GM21515 (cell line): ENCODE results near the gene SLC1A2.

ENCODE experiments used
- ATAC-seq: cut with Tn5 transposase; IDR thresholded peaks from one replicate; pipeline ENCODE4 v1.9.1; 2021; ENCODE audit not compliant: unreplicated experiment

Gene SLC1A2

GRCh38 chr11:35419184-35419829 lies at the start of gene SLC1A2:
TSS of gene SLC1A2 (minus strand) at chr11:35419558. CDS start at chr11:35418966, 592 bp downstream.
- no peak for ATAC-seq

DNA sequence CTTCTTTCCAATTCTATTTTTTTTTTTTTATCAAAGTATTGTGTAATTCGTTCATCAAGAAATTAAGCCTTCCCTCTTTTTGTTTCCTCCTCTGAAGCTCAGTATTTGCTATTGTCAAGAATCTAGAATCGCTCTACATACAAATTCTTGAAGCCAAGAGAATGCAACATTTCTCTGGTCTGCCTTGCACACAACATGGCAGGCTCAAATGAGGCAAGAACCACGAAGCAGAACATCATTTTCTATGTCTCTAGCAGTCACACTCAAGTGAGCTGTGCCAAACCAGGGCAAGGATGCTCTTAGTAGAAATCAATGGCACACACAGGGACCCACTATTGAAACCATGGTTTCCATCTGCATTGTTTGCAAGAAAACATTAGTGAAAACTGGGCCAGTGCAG lies 46.7 kb upstream of the SLC1A2 start:
- no peak for ATAC-seq

GRCh38 chr11:35464308-35464707 lies 45.0 kb upstream of the SLC1A2 start:
- ATAC-seq = no peak

DNA sequence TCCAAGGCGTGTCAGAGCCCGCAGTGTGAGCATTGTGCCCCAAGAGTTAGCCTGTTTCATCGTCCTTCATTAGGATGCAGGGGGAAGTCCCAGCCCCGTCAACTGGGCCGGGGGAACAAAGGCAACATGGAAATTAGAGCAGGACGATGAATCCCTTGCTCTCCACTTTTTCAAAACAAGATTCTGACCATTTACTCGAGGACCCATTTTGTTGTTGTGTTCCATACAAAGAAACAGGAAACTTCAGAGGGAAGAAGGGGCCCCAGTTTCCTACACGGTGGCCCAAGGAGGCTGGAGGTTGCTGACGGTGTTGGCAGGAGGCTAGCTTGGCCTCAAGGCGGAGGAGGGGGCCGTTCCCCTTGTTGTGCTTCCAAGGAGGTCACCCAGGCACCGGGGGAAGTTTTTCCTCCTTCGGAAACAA lies 44.0 kb upstream of the SLC1A2 start:
- ATAC-seq = no peak

- ATAC-seq = no peak
These were observed 42.7 kb upstream of the SLC1A2 start for GRCh38 chr11:35461917-35462538.

DNA sequence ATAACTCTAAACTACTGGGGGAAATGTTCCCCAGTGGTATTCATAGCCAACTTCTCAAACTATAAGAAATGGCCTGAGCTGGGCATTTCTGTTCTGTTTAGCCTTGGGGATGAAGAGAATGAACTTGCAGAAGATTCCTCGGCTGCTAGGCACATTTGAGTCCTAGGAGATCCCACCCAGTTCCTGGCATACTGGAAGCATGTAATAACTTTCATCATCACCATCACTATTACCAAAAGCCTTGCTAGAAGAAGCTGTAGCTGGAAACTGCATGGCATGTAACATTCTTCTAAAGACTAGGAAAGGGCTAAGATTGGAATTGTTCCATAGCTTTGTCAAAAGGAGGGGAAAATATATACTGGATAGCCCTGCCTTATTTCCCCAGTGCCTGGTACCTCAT lies 40.1 kb upstream of the SLC1A2 start:
- no peak for ATAC-seq

GRCh38 chr11:35458846-35459245 lies 39.5 kb upstream of the SLC1A2 start:
- no peak for ATAC-seq

- ATAC-seq = no peak
These were observed 35.0 kb upstream of the SLC1A2 start for GRCh38 chr11:35454362-35454761.

DNA sequence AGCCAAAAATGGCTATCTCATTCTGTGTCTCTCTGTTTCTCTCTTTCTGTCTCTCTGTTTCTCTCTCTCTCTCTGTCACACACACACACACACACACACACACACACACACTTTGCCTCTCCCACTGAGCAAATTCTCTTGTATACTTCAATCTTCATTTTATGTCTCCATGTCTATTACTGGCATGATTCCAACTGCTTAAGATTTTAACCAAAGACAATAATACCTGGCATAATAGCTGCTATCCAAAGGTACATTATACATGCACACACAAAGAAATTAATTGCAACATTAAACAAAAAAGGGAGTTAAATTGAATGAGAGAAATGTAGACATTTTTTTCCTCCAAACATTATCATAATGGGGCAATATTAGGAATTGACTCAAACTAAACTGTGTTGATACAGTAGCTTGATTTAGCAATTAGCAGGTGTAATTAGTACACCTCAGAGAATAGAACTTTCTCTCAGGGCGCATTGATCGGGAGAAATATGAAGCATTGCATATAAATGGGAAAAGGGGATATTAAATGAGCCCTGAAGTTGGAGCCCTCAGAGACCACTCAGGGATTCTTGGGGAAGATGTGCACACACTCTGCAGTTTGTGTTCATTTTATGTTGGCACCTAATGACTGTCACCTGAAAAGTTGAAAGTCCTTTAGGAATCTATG lies 17.4 kb upstream of the SLC1A2 start:
- ATAC-seq = no peak

GRCh38 chr11:35433588-35433987 lies 14.2 kb upstream of the SLC1A2 start:
- no peak for ATAC-seq

GRCh38 chr11:35432464-35432863 lies 13.1 kb upstream of the SLC1A2 start:
- no peak for ATAC-seq

DNA sequence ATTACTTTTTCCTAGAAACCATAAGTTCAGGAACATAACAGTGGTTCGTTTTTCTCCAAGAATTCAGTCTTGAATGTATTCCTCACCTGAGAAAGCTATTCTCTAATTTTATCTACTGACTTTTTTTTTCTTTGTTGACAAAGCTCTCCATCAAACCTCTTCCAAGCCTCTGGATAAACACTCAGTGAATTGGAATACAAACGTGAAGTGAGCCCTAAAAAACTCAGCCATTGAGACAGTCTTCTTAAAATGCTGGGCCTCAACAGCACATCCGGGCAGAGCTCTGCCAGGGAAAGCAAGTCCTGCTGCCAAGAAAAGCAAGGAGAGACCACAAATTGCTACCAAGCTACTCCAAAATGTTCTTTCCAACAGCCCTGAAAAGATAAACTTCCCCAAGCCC lies 7.7 kb upstream of the SLC1A2 start:
- ATAC-seq = no peak

DNA sequence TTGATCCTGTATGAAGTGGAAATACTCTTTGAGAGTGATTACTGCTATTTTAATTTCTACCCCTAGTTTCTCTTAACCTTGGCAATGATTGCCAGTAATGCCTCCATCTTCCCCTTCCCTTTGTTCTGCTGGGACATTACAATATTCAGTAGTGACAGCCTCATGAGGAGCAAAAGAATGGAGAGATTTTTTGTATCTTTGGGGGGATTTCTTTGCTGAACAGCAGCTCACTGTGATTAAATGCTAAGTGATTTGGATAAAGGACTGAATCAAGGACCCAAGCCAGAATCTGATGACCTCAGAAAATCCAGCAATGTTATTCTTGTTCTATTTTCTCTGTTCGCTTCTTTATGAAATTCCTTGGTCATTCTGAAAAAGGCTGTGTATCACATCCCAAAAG lies 7.0 kb upstream of the SLC1A2 start:
- no peak for ATAC-seq

- no peak for ATAC-seq
These were observed 6.3 kb upstream of the SLC1A2 start for GRCh38 chr11:35425603-35426212.

GRCh38 chr11:35424157-35424940 lies 5.0 kb upstream of the SLC1A2 start:
- no peak for ATAC-seq

GRCh38 chr11:35420371-35420770 lies 1.0 kb upstream of the SLC1A2 start:
- no peak for ATAC-seq

- no peak for ATAC-seq
These were observed 524 bp upstream of the SLC1A2 start for GRCh38 chr11:35419830-35420333.

- no peak for ATAC-seq
These were observed 825 bp downstream of the SLC1A2 start for GRCh38 chr11:35418282-35419183.

DNA sequence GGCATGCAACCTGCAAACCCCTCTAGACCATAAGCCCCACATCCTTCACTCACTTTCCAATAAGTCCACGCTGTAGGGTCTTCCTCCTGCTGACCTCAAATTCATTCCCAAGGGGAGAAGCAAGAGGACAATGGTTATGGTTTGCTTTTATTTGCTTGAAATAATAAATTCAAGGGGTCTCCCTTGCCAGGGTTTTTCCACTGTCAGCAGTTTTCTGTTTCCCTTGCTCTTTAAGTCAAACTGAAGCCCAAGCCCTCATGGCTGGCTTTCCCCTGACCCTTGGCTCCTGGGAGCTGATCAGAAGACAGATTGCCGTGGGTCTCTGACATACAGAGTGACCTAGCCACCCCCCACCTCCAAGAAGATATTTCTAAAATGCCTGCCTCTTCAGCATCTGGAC lies 3.9 kb downstream of the SLC1A2 start:
- no peak for ATAC-seq

DNA sequence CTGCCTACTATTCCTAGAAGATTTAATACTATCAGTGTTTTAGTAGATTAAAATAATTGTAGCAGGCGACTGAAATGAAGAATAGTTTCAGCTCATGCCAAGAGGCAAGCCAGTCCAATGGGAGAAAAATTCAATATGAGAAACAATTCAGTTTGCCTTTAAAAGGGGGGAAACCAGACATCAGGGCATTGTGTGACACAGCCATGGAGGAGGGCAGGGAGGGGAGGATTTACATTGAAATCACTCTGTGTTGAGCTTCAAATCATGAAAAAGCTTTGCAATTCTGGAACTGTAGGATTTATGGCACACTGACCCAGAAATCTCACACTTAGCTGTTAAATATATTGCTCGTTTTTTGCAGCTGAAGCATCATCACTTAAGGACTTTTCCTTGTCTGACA lies 4.6 kb downstream of the SLC1A2 start:
- no peak for ATAC-seq
